Fibroblast of lung (primary cell): ENCODE results near the gene BCAS2. TPM values are rescaled to one million over a fixed set of nuclear protein-coding genes. Genes with fewer than 3 reads are reported as not detected.

Source experiments
- DNase-seq, 2 donors: peaks; one replicate each; pipeline versions ENCODE4 v3.0.0 to v3.0.0-alpha.2; 2010; ENCODE audit warnings: low read depth in 2 of 2
- H2AFZ ChIP-seq: 2 replicates; pipeline ENCODE4 v1.5.1; 2012; ENCODE audit warnings: low read length, control low read depth, inconsistent platforms
- H3K27ac ChIP-seq: 2 replicates; pipeline ENCODE4 v1.5.1; 2011; ENCODE audit warnings: low read length, control low read depth; ENCODE audit not compliant: insufficient read depth
- H3K27me3 ChIP-seq: 2 replicates; pipeline ENCODE4 v1.5.1; 2011; ENCODE audit warnings: mild to moderate bottlenecking, low read length; ENCODE audit not compliant: control insufficient read depth, insufficient read depth
- H3K36me3 ChIP-seq: 2 replicates; pipeline ENCODE4 v1.5.1; 2011; ENCODE audit warnings: low read length; ENCODE audit not compliant: control insufficient read depth, insufficient read depth
- H3K4me1 ChIP-seq: 2 replicates; pipeline ENCODE4 v1.5.1; 2011; ENCODE audit warnings: low read length; ENCODE audit not compliant: control insufficient read depth, insufficient read depth; ENCODE audit errors: extremely low read depth
- H3K4me2 ChIP-seq: 2 replicates; pipeline ENCODE4 v1.5.1; 2011; ENCODE audit warnings: low read length, control low read depth; ENCODE audit not compliant: insufficient read depth; ENCODE audit errors: extremely low read depth
- H3K4me3 ChIP-seq, 4 experiments: fragments of 200-600 bp in 1 of 4; sonication (generic) in 1 of 4; replicated peaks in 1 of 4; 2 replicates each; pipeline ENCODE4 v1.5.1; 2011 to 2016; ENCODE audit warnings: low read length in 4 of 4, low read depth in 3 of 4, mild to moderate bottlenecking in 3 of 4, control low read depth in 2 of 4, inconsistent platforms in 1 of 4, mixed read lengths in 1 of 4; ENCODE audit not compliant: insufficient read depth in 1 of 4; ENCODE audit errors: control extremely low read depth in 1 of 4
- H3K79me2 ChIP-seq: 2 replicates; pipeline ENCODE4 v1.5.1; 2012; ENCODE audit warnings: mild to moderate bottlenecking, low read length, inconsistent platforms; ENCODE audit not compliant: control insufficient read depth, insufficient read depth
- H3K9ac ChIP-seq: 2 replicates; pipeline ENCODE4 v1.5.1; 2011; ENCODE audit warnings: mild to moderate bottlenecking, low read length, control low read depth; ENCODE audit not compliant: insufficient read depth
- H3K9me3 ChIP-seq: 2 replicates; pipeline ENCODE4 v1.5.1; 2012; ENCODE audit warnings: low read depth, low read length; ENCODE audit not compliant: control insufficient read depth, insufficient read depth
- H4K20me1 ChIP-seq: 2 replicates; pipeline ENCODE4 v1.5.1; 2011; ENCODE audit warnings: low read length; ENCODE audit not compliant: control insufficient read depth, insufficient read depth; ENCODE audit errors: extremely low read depth
- EZH2 ChIP-seq: IDR thresholded peaks from 2 replicates; pipeline ENCODE4 v1.5.1; 2012; ENCODE audit warnings: low read length, control low read depth, mild to moderate bottlenecking; ENCODE audit errors: missing control alignments
- polyA plus RNA-seq, 2 donors: library from polyadenylated mRNA; depleted of rRNA in 1 of 2; stranded (reverse) in 1 of 2; unstranded in 1 of 2; fragments of >200 nt; gene quantifications; 2 replicates each; pipeline ENCODE4 v1.2.1, GENCODE V29; 2011 to 2012; ENCODE audit warnings: missing spikeins in 1 of 2
- total RNA-seq: library from RNA; depleted of rRNA; stranded (reverse); fragments of >200 nt; gene quantifications from 2 replicates; pipeline ENCODE4 v1.2.1, GENCODE V29; 2014
- TF ChIP-seq, protein P1 (sequence below), 2 donors: IDR thresholded peaks in 1 of 2; conservative IDR thresholded peaks in 1 of 2; 1 replicate in 1 of 2; 2 replicates in 1 of 2; pipeline ENCODE4 v1.5.1; 2011 to 2012; ENCODE audit warnings: low read length in 2 of 2, control low read depth in 1 of 2, inconsistent platforms in 1 of 2, low read depth in 1 of 2, mild to moderate bottlenecking in 1 of 2

Gene BCAS2
- total and polyA plus RNA-seq, 2 donors (not counting 1 experiment from before 2014, with no cell fraction given): 41.3 to 45.4 TPM

GRCh38 chr1:114609826-114610225, 28.4 kb upstream of the BCAS2 start:
- no peak overlapping the region for H3K9ac ChIP-seq

GRCh38 chr1:114609026-114609425, 27.6 kb upstream of the BCAS2 start:
- no peaks in the 10 kb centered on the region for H3K27me3 ChIP-seq
- no peak for TF ChIP-seq EZH2
- TF ChIP-seq, protein P1, sequence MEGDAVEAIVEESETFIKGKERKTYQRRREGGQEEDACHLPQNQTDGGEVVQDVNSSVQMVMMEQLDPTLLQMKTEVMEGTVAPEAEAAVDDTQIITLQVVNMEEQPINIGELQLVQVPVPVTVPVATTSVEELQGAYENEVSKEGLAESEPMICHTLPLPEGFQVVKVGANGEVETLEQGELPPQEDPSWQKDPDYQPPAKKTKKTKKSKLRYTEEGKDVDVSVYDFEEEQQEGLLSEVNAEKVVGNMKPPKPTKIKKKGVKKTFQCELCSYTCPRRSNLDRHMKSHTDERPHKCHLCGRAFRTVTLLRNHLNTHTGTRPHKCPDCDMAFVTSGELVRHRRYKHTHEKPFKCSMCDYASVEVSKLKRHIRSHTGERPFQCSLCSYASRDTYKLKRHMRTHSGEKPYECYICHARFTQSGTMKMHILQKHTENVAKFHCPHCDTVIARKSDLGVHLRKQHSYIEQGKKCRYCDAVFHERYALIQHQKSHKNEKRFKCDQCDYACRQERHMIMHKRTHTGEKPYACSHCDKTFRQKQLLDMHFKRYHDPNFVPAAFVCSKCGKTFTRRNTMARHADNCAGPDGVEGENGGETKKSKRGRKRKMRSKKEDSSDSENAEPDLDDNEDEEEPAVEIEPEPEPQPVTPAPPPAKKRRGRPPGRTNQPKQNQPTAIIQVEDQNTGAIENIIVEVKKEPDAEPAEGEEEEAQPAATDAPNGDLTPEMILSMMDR (conservative IDR thresholded peaks at IDR 0.05 in 1 of 2, IDR thresholded peaks at IDR 0.05 in 1 of 2; ENCODE audit: low read depth in 1 of 2, low read length in 2 of 2): no peak
- DNase-seq: no peak
- H3K9ac ChIP-seq: no peak overlapping the region
- H4K20me1 ChIP-seq: no peaks in the 10 kb centered on the region
- no peak overlapping the region for H3K27ac ChIP-seq
- H3K79me2 ChIP-seq: no peaks in the 10 kb centered on the region
- H3K9me3 ChIP-seq: no peaks in the 10 kb centered on the region
- no peak overlapping the region for H3K4me2 ChIP-seq
- H3K4me1 ChIP-seq: no peaks in the 10 kb centered on the region
- H2AFZ ChIP-seq: no peak overlapping the region
- no peak overlapping the region for H3K4me3 ChIP-seq
- no peaks in the 10 kb centered on the region for H3K36me3 ChIP-seq

More at GRCh38 chr1:114609826-114610225, 28.4 kb upstream of the BCAS2 start:
- no peaks in the 10 kb centered on the region for H4K20me1 ChIP-seq
- no peaks in the 10 kb centered on the region for H3K4me1 ChIP-seq
- no peaks in the 10 kb centered on the region for H3K9me3 ChIP-seq
- no peaks in the 10 kb centered on the region for H3K79me2 ChIP-seq
- no peak overlapping the region for H3K4me3 ChIP-seq
- no peak overlapping the region for H3K4me2 ChIP-seq
- no peaks in the 10 kb centered on the region for H3K27me3 ChIP-seq
- H3K36me3 ChIP-seq: no peaks in the 10 kb centered on the region
- no peak overlapping the region for H3K27ac ChIP-seq
- H2AFZ ChIP-seq: no peak overlapping the region
- DNase-seq: no peak
- TF ChIP-seq, protein P1 (conservative IDR thresholded peaks at IDR 0.05 in 1 of 2, IDR thresholded peaks at IDR 0.05 in 1 of 2; ENCODE audit: low read depth in 1 of 2, low read length in 2 of 2): no peak
- no peak for TF ChIP-seq EZH2

GRCh38 chr1:114607223-114607622, 25.8 kb upstream of the BCAS2 start:
- Histone ChIP-seq H3K79me2 (no peaks in the 10 kb centered on the region), H3K4me1 (no peaks in the 10 kb centered on the region), H3K36me3 (no peaks in the 10 kb centered on the region), H4K20me1 (no peaks in the 10 kb centered on the region), H3K27me3 (no peaks in the 10 kb centered on the region), H3K27ac (no peak overlapping the region), H3K9ac (no peak overlapping the region), H3K4me3 (no peak overlapping the region), H3K9me3 (no peaks in the 10 kb centered on the region), H3K4me2 (no peak overlapping the region), H2AFZ (no peak overlapping the region)
- DNase-seq: no peak
- TF ChIP-seq EZH2: no peak
- TF ChIP-seq, protein P1 (conservative IDR thresholded peaks at IDR 0.05 in 1 of 2, IDR thresholded peaks at IDR 0.05 in 1 of 2; ENCODE audit: low read depth in 1 of 2, low read length in 2 of 2): no peak
